GM06990 (cell line): ENCODE results near the gene NDC80.
"Not testable (repeated sequence)": the region's sequence is repeated elsewhere in the genome, so short reads cannot be mapped to it uniquely, and the experiment has no call there.

Source experiments
- DNase-seq: peaks from one replicate; pipeline ENCODE4 v3.0.0-alpha.2; 2011; ENCODE audit not compliant: insufficient read length; ENCODE audit errors: extremely low read depth
- H3K27me3 ChIP-seq: replicated peaks from 2 replicates; pipeline ENCODE4 v1.6.0; 2011; ENCODE audit warnings: low read length; ENCODE audit not compliant: control insufficient read depth, insufficient read depth
- H3K36me3 ChIP-seq: 2 replicates; pipeline ENCODE4 v1.5.1; 2011; ENCODE audit warnings: low read length; ENCODE audit not compliant: control insufficient read depth, insufficient read depth
- H3K4me3 ChIP-seq: replicated peaks from 2 replicates; pipeline ENCODE4 v1.5.1; 2011; ENCODE audit warnings: low read depth, mild to moderate bottlenecking, control low read depth, low read length
- TF ChIP-seq, protein P1 (sequence below): IDR thresholded peaks from 2 replicates; pipeline ENCODE4 v1.5.1; 2011; ENCODE audit warnings: low read length, control low read depth, mild to moderate bottlenecking, inconsistent platforms; ENCODE audit not compliant: insufficient read depth, poor library complexity, severe bottlenecking

The NDC80 gene

DNA sequence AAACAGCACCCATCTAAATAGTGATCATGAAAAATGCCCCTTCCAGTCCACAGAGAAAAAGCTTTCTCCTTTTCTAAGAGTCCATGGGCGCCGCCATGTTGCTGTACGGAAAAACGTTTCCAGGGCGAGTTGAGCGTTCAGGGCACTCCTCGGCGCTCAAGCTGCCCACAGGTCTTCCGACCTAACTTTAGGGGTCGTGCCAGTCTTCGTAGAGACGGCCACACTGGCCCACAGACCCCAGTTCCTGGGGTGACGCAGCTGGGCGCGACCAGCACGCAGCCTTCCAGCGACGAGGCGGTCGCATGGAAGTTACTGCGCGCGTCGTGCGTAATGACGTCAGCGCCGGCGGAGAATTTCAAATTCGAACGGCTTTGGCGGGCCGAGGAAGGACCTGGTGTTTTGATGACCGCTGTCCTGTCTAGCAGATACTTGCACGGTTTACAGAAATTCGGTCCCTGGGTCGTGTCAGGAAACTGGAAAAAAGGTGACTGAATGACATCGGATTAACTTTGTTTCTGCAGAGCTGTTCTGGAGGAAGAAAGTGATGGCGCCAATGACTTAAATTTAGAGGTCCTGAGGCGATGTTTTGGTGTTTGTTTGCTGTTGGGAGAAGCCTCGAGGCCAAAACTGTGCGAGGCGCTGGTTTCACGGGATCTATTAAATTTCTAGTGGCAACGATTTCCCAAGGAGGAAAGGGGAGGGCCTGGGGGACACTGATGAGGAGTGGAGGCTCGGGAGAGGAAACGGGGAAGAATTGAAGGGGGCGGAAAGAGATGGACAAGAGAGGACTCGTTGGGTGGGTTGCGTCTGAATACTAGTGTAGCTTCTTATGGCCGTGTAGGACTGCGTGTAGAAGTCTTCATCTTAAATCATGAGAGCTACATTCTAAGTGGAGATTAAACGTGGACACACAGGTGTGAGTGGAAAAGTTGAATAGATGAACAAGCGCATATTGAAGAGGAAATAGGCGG is at the start of gene NDC80, which contains the start of gene METTL4:
TSS of gene NDC80 (plus strand) at position 358 of the 971 bp plus-strand sequence. CDS start 1,429 bp downstream, outside the sequence.
TSS of gene METTL4 (minus strand) at position 306 of the 971 bp plus-strand sequence. CDS start 4,289 bp downstream, outside the sequence.
- peak within 1 kb of the TSS; percentile 92 for H3K4me3 ChIP-seq
- DNase-seq: peak; percentile 92
- no peaks in the 10 kb centered on the region for H3K27me3 ChIP-seq
- H3K36me3 ChIP-seq: no peaks in the 10 kb centered on the region
- TF ChIP-seq, protein P1, sequence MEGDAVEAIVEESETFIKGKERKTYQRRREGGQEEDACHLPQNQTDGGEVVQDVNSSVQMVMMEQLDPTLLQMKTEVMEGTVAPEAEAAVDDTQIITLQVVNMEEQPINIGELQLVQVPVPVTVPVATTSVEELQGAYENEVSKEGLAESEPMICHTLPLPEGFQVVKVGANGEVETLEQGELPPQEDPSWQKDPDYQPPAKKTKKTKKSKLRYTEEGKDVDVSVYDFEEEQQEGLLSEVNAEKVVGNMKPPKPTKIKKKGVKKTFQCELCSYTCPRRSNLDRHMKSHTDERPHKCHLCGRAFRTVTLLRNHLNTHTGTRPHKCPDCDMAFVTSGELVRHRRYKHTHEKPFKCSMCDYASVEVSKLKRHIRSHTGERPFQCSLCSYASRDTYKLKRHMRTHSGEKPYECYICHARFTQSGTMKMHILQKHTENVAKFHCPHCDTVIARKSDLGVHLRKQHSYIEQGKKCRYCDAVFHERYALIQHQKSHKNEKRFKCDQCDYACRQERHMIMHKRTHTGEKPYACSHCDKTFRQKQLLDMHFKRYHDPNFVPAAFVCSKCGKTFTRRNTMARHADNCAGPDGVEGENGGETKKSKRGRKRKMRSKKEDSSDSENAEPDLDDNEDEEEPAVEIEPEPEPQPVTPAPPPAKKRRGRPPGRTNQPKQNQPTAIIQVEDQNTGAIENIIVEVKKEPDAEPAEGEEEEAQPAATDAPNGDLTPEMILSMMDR: no peak

DNA sequence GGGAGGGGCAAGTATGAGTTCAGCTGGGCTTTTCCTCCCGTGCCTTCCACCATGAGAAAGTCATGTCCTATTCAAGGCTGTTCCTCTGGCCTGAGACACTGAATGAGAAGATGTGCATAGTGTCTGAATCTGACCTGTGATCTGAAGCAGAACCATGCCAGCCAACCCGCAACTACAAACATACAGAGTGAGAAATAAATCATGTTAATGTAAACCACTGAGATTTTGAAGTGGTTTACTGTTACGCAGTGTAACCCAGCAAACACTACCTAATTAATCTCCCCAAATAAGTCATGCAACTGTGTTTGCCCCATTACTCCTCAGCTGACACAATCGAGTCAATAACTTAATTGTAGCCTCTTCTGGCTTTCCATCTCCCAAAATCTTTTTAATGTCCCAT is 49.2 kb upstream of the NDC80 start:
- no peak for DNase-seq
- no peak overlapping the region for H3K4me3 ChIP-seq
- H3K36me3 ChIP-seq: no peaks in the 10 kb centered on the region
- H3K27me3 ChIP-seq: no peaks in the 10 kb centered on the region
- TF ChIP-seq, protein P1: no peak

DNA sequence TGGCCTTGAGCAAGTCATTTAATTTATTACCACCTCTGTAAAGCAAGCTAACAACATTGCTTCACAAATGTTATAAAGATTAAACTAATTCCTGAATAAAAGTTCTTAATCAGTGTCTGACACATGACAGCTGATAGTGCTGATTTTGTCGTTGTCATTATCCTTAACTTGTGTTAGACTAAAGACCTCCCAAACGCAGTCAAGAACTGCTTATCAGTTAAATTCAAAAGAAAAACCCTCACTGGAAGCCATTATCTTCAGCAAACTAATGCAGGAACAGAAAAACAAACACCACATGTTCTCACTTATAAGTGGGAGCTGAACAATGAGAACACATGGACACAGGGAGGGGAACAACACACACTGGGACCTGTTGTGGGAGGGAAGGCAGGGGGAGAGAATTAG is 46.6 kb upstream of the NDC80 start:
- DNase-seq, H3K4me3 ChIP-seq, H3K36me3 ChIP-seq: not testable (repeated sequence)

DNA sequence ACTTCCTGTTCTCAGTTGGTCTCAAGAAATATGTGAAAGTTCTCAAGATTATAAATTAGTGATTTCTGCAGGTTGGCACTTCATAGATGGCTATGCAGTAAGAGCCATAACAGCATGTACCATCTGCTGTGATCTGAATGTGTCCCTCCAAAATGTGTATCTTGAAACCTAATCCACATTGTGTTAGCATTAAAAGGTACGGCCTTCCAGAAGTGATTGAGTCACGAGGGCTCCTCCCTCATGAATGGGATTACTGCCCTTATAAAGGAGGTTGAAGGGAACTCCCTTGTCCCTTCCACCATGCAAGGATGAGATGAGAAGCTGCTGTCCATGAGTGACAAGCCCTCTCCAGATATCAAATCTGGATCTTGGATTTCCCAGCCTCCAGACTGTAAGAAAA is 45.0 kb upstream of the NDC80 start:
- H3K4me3 ChIP-seq: no peak overlapping the region
- TF ChIP-seq, protein P1: no peak
- H3K36me3 ChIP-seq: no peaks in the 10 kb centered on the region
- DNase-seq: no peak
- H3K27me3 ChIP-seq: no peaks in the 10 kb centered on the region

More for the DNA sequence above, 46.6 kb upstream of the NDC80 start:
- not testable (repeated sequence) for H3K27me3 ChIP-seq

DNA sequence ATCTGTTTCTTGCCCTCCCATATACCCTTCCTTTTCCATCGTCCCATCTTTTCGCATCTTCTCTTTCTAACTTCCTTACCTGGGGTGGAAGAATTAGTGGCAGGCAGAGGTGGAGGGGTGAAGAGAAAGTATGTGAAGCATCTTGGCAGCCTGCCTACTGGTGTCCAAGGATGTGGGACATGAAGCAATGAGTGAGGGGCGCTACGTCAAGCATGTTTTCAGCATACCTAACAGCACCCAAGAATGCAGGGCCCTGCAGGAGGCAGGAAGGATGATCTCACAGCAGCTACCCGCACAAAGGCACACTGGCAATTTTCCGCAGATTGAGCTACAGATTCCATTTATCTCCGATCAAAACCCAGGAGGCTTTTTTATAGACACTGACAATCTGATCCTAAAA is 42.2 kb upstream of the NDC80 start:
- TF ChIP-seq, protein P1: no peak
- no peak for DNase-seq

DNA sequence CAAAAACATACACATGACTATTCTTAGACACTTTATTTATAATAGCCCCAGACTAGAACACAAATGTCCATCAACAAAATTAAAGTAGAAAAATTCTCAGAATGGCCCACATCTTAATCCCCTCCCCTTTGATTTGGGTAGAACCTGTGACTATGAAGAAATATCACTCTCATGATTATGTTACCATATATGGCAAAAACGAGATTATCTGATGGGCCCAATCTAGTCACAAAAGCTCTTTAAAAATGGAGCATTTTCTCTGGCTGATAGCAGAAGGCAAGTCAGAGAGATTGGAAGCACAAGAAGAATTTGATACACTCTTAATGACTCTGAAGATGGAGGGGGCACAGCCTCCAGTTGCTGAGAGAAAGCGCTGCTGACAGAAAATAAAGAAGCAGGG is 39.6 kb upstream of the NDC80 start:
- no peak for DNase-seq
- Histone ChIP-seq H3K36me3 (no peaks in the 10 kb centered on the region), H3K27me3 (no peaks in the 10 kb centered on the region), H3K4me3 (no peak overlapping the region)
- TF ChIP-seq, protein P1: no peak

More for the DNA sequence above, 42.2 kb upstream of the NDC80 start:
- Histone ChIP-seq H3K36me3 (no peaks in the 10 kb centered on the region), H3K27me3 (no peaks in the 10 kb centered on the region), H3K4me3 (no peak overlapping the region)
